Measurements from ENCODE around the gene CTNNA2.

DNA sequence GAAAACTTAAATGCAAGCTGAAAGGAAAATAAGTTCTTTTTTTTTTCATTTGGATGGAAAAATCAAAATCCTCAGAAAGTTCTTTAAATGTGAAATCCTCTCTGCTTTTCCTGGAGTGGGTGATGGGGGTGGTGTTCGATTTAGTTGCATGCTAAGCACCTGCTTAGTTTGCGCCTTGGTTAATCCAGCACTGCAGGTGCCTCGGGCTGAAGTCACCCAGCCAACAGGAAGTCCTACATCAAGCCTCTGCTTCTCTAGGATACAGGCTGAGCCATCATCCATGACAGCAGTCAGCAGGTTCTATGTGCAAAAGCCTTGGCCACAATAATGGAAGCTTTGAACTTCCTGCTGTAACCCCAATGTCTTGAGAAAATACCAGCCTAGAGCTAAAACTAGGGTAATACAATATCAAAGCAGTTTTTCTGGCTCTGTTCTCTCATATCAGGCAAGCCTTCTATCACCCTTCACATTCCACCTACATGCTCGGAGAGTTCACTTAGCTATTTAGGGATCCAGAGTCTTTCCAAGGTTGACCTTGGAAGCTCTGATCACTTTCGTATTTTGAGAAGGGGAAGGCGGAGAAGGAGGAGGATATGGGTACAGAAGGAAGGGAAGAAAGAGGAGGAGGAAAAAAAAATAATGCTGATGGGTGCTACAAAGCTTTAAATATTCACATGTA is 907.8 kb downstream of the CTNNA2 start:
- TF ChIP-seq POLR2B (IDR thresholded peaks at IDR 0.05; ENCODE audit: low read depth, partially characterized antibody) (no peak), CHCHD3 (CRISPR knock-in tag; IDR thresholded peaks at IDR 0.05) (no peak), ZNF76 (CRISPR knock-in tag; IDR thresholded peaks at IDR 0.05; ENCODE audit: borderline replicate concordance) (no peak), NEUROD1 (IDR thresholded peaks at IDR 0.05; ENCODE audit: borderline replicate concordance, low read depth, low read length, partially characterized antibody) (no peak), MTA1 (IDR thresholded peaks at IDR 0.05; ENCODE audit: borderline replicate concordance) (no peak), KAT8 (IDR thresholded peaks at IDR 0.05; ENCODE audit: low read depth) (no peak), PHF8 (IDR thresholded peaks at IDR 0.05; ENCODE audit: borderline replicate concordance, low read length) (no peak), ZNF444 (CRISPR knock-in tag; IDR thresholded peaks at IDR 0.05) (no peak)
- TF ChIP-seq, protein P1, sequence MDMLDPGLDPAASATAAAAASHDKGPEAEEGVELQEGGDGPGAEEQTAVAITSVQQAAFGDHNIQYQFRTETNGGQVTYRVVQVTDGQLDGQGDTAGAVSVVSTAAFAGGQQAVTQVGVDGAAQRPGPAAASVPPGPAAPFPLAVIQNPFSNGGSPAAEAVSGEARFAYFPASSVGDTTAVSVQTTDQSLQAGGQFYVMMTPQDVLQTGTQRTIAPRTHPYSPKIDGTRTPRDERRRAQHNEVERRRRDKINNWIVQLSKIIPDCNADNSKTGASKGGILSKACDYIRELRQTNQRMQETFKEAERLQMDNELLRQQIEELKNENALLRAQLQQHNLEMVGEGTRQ (CRISPR knock-in tag; IDR thresholded peaks at IDR 0.05): no peak

All from K562 (cell line).